Ascending aorta (tissue), 2 donors: Measurements from ENCODE around the gene SPCS1. TPM values are rescaled to one million over a fixed set of nuclear protein-coding genes. Genes with fewer than 3 reads are reported as not detected.
A peak's percentile ranks its signal among the peaks of the same experiment; 100 is the strongest.
"Not testable (repeated sequence)": the region's sequence is repeated elsewhere in the genome, so short reads cannot be mapped to it uniquely, and the experiment has no call there.

Source experiments
- DNase-seq, 2 donors: peaks; one replicate each; pipeline ENCODE4 v3.0.0-alpha.2; 2019; ENCODE audit warnings: low spot score in 2 of 2
- H3K27ac ChIP-seq, 2 donors: fragments of 200-600 bp; sonication (generic); one replicate each; pipeline ENCODE4 v1.5.1; 2016 to 2017; ENCODE audit warnings: mild to moderate bottlenecking in 1 of 2
- H3K27me3 ChIP-seq: fragments of 200-600 bp; sonication (generic); one replicate; pipeline ENCODE4 v1.5.1; 2017
- H3K36me3 ChIP-seq, 2 donors: fragments of 200-600 bp; sonication (generic); one replicate each; pipeline ENCODE4 v1.5.1; 2016
- H3K4me1 ChIP-seq, 2 donors: fragments of 200-600 bp; sonication (generic); one replicate each; pipeline ENCODE4 v1.5.1; 2016 to 2017; ENCODE audit warnings: mild to moderate bottlenecking in 1 of 2
- H3K4me3 ChIP-seq, 2 donors: fragments of 200-600 bp; sonication (generic); one replicate each; pipeline ENCODE4 v1.5.1; 2016 to 2017; ENCODE audit warnings: mild to moderate bottlenecking in 1 of 2
- H3K9me3 ChIP-seq, 2 donors: fragments of 200-600 bp; sonication (generic); one replicate each; pipeline ENCODE4 v1.5.1; 2016
- intact Hi-C: fragments of 100-400 bp; cut with DNase I; formaldehyde crosslinking; loops from one replicate; pipeline ENCODE4 v1.15.1; 2023
- total RNA-seq: library from RNA; depleted of rRNA; stranded (reverse); fragments of >200 nt; gene quantifications from one replicate; pipeline ENCODE4 v1.1.0, GENCODE V29; 2016
- TF ChIP-seq, protein P1 (sequence below), 3 experiments: fragments of 200-600 bp in 2 of 3; fragments of 450-650 bp in 1 of 3; sonication (generic) in 2 of 3; IDR thresholded peaks; one replicate each; pipeline ENCODE4 v1.5.1; 2016 to 2019; ENCODE audit warnings: antibody characterized with exemption in 3 of 3, mild to moderate bottlenecking in 1 of 3, moderate library complexity in 1 of 3

SPCS1 gene
- total RNA-seq, 1 donor from 2014 or later: 170 TPM

DNA sequence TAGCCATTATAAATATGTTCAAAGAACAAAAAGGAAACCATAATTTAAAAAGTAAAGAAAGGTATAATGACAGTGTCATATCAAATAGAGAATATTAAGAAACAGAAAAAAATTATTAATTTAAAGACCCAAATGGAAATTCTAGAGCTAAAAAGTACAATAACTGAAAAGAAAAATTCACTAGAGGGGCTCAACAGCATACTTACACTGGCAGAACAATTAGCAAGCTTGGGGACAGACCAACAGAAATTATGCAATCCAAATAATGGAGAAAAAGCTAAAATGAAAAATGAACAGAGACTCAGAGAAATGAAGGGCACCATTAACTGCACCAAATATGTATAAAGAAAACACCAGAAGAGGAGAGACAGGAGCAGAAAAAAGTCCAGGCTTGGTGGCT lies 13.7 kb downstream of the SPCS1 start:
- Histone ChIP-seq H3K36me3 (peaks cover 8 to 16% of the 10 kb centered on the region in 2 donors), H3K4me1 (no peaks in the 10 kb centered on the region), H3K27ac (no peak overlapping the region), H3K27me3 (no peaks in the 10 kb centered on the region), H3K9me3 (peaks cover 0 to 4% of the 10 kb centered on the region in 2 donors), H3K4me3 (no peak overlapping the region)
- TF ChIP-seq, protein P1, sequence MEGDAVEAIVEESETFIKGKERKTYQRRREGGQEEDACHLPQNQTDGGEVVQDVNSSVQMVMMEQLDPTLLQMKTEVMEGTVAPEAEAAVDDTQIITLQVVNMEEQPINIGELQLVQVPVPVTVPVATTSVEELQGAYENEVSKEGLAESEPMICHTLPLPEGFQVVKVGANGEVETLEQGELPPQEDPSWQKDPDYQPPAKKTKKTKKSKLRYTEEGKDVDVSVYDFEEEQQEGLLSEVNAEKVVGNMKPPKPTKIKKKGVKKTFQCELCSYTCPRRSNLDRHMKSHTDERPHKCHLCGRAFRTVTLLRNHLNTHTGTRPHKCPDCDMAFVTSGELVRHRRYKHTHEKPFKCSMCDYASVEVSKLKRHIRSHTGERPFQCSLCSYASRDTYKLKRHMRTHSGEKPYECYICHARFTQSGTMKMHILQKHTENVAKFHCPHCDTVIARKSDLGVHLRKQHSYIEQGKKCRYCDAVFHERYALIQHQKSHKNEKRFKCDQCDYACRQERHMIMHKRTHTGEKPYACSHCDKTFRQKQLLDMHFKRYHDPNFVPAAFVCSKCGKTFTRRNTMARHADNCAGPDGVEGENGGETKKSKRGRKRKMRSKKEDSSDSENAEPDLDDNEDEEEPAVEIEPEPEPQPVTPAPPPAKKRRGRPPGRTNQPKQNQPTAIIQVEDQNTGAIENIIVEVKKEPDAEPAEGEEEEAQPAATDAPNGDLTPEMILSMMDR (IDR thresholded peaks at IDR 0.05): no peak
- intact Hi-C loops: no loop called here
- no peak for DNase-seq

DNA sequence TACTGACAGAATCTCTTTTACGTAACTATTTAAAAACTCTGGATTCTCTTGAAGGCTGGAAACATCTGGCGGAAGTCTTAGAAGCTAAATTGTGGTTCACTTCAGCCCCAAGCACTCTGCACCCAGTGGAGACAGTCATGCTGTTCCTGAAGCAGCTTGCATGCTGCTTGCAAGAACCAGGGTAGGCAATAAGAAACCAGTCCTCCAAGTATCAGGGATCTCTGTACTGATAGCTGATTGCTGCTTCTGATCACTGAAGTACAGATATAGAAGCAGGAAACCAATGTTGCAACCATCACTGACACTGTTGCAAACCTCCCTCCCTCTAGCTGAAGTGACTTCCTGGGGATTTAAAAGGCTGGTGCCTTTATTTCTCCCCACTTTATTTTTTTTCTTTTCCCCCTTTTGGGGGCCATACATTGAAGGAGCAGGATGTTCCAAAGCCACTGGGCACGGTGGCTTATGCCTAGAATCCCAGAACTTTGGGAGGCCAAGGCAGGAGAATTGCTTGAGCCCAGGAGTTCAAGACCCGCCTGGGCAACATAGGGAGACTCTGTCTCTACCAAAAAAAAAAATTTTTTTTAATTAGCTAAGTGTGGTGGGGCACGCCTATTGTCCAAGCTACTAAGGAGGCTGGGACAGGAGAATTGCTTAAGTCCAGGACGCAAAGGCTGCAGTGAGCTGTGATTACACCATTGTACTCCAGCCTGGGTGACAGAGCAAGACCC lies 15.3 kb downstream of the SPCS1 start:
- intact Hi-C loops: no loop called here
- Histone ChIP-seq H3K27me3 (no peaks in the 10 kb centered on the region), H3K27ac (no peak overlapping the region), H3K4me3 (no peak overlapping the region), H3K9me3 (peaks cover 0 to 4% of the 10 kb centered on the region in 2 donors), H3K4me1 (no peaks in the 10 kb centered on the region), H3K36me3 (peaks cover 8 to 16% of the 10 kb centered on the region in 2 donors)
- TF ChIP-seq, protein P1 (IDR thresholded peaks at IDR 0.05): no peak
- DNase-seq: no peak

DNA sequence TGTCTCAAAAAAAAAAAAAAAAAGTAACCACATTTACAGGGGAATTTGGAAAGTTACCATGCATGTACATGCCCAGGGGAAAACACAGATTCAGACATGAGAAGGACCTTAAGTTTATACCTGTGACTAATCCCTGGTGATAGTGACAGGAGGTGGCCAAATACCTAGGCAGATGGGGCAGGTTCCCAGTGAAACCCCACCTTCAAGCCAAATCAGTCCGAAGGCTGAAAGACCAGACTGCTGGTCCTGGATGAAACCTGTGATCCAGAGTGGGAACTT lies 15.8 kb downstream of the SPCS1 start:
- no peak for DNase-seq
- TF ChIP-seq, protein P1 (IDR thresholded peaks at IDR 0.05): no peak
- no peak overlapping the region for H3K27ac ChIP-seq
- H3K27me3 ChIP-seq: no peaks in the 10 kb centered on the region
- no peaks in the 10 kb centered on the region for H3K4me1 ChIP-seq
- peaks cover 0 to 4% of the 10 kb centered on the region in 2 donors for H3K9me3 ChIP-seq
- H3K4me3 ChIP-seq: no peak overlapping the region
- H3K36me3 ChIP-seq: peaks cover 8 to 16% of the 10 kb centered on the region in 2 donors
- intact Hi-C loops: no loop called here

DNA sequence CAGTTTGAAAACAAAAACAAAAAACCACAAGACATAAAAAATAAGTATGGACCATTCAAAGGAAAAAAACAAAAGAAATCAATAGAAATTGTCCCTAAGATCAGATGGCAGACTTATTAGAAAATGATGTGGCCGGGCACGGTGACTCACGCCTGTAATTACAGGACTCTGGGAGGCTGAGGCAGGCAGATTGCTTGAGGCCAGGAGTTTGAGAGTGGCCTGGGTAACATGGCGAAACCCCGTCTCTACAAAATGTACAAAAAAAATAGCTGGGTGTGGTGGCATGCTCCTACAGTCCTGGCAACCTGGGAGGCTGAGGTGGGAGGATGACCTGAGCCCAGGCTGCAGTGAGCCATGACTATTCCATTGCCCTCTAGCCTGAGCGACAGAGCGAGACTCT lies 16.6 kb downstream of the SPCS1 start:
- H3K27me3 ChIP-seq: no peaks in the 10 kb centered on the region
- intact Hi-C loops: no loop called here
- H3K27ac ChIP-seq: no peak overlapping the region
- H3K36me3 ChIP-seq: peaks cover 8 to 16% of the 10 kb centered on the region in 2 donors
- peaks cover 0 to 4% of the 10 kb centered on the region in 2 donors for H3K9me3 ChIP-seq
- H3K4me1 ChIP-seq: no peaks in the 10 kb centered on the region
- no peak overlapping the region for H3K4me3 ChIP-seq
- TF ChIP-seq, protein P1 (IDR thresholded peaks at IDR 0.05): no peak
- no peak for DNase-seq

DNA sequence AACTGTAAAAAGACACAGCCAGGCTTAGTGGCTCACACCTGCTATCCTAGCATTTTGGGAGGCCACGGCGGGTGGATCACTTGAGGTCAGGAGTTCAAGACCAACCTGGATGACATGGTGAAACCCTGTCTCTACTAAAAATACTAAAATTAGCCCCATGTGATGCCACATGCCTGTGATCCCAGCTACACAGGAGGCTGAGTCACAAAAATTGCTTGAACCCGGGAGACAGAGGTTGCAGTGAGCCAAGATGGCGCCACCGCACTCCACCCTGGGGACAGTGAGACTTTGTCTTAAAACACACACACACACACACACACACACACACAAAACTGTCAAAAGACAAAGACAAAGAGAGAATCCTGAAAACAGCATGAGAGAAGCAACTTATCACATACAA lies 18.0 kb downstream of the SPCS1 start:
- intact Hi-C loops: no loop called here
- Histone ChIP-seq H3K4me1 (no peaks in the 10 kb centered on the region), H3K9me3 (peaks cover 0 to 8% of the 10 kb centered on the region in 2 donors), H3K27ac (no peak overlapping the region), H3K27me3 (no peaks in the 10 kb centered on the region), H3K4me3 (no peak overlapping the region), H3K36me3 (peaks cover 12 to 17% of the 10 kb centered on the region in 2 donors)
- DNase-seq: no peak
- TF ChIP-seq, protein P1 (IDR thresholded peaks at IDR 0.05): no peak

DNA sequence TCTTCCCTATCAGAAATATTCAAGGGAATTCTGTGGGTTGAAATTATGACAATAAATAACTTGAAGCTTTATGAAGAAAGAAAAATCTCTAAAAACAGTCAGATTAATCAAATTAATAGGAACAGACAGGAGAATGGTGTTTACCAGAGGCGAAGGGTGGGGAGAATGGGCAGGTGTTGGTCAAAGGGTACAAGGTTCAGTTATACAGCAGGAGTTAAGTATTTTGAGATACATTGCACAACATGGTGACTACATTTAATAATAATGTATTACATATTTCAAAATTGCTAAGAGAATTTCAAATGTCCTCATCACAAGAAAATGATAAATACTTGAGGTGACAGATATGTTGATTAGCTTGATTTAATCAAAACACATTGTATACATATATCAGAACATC lies 18.6 kb downstream of the SPCS1 start:
- Histone ChIP-seq H3K4me3 (no peak overlapping the region), H3K36me3 (peaks cover 6 to 21% of the 10 kb centered on the region in 2 donors), H3K9me3 (peaks cover 0 to 11% of the 10 kb centered on the region in 2 donors), H3K27me3 (no peaks in the 10 kb centered on the region), H3K4me1 (no peaks in the 10 kb centered on the region), H3K27ac (no peak overlapping the region)
- intact Hi-C loops: no loop called here
- DNase-seq: no peak
- TF ChIP-seq, protein P1 (IDR thresholded peaks at IDR 0.05): no peak

DNA sequence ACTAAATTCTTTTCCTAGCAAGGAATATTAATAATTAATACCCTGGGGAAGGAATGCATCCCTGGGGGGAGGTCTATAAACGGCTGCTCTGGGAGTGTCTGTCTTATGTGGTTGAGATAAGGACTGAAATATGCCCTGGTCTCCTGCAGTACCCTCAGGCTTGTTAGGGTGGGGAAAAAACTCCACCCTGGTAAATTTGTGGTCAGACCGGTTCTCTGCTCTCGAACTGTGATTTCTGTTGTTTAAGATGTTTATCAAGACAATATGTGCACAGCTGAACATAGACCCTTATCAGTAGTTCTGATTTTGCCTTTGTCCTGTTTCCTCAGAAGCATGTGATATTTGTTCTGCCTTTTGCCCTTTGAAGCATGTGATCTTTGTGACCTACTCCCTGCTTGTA lies 22.8 kb downstream of the SPCS1 start:
- H3K27me3 ChIP-seq, H3K4me1 ChIP-seq, H3K27ac ChIP-seq, H3K9me3 ChIP-seq, H3K4me3 ChIP-seq, intact Hi-C loops: not testable (repeated sequence)
- DNase-seq: peak in 1 of 2 donors; percentile 4
- H3K36me3 ChIP-seq: peaks cover 30 to 40% of the 10 kb centered on the region in 2 donors
